Liver (tissue), 9 donors: ENCODE measurements around the gene MPRIP. TPM values are rescaled to one million over a fixed set of nuclear protein-coding genes. Genes with fewer than 3 reads are reported as not detected.

Experiments used
- DNase-seq: peaks from one replicate; pipeline ENCODE4 v3.0.0-alpha.2; 2017; ENCODE audit warnings: low spot score
- H3K27ac ChIP-seq, 2 donors: one replicate each; pipeline ENCODE4 v1.7.0; 2013; ENCODE audit warnings: inconsistent platforms in 2 of 2, low read length in 2 of 2, control low read depth in 1 of 2, low read depth in 1 of 2, mild to moderate bottlenecking in 1 of 2
- H3K27me3 ChIP-seq, 4 donors: one replicate each; pipeline versions ENCODE4 v1.6.1 to v1.7.0; 2013; ENCODE audit warnings: low read length in 3 of 4, inconsistent platforms in 1 of 4, mild to moderate bottlenecking in 1 of 4, moderate library complexity in 1 of 4; ENCODE audit not compliant: control insufficient read depth in 4 of 4, insufficient read depth in 4 of 4
- H3K36me3 ChIP-seq, 4 donors: one replicate each; pipeline versions ENCODE4 v1.6.1 to v1.7.0; 2013; ENCODE audit warnings: low read length in 3 of 4, mild to moderate bottlenecking in 3 of 4, low read depth in 1 of 4, moderate library complexity in 1 of 4; ENCODE audit not compliant: control insufficient read depth in 4 of 4, insufficient read depth in 3 of 4
- H3K4me1 ChIP-seq, 4 donors: one replicate each; pipeline versions ENCODE4 v1.6.1 to v1.7.0; 2013; ENCODE audit warnings: low read length in 3 of 4, mild to moderate bottlenecking in 3 of 4, moderate library complexity in 1 of 4; ENCODE audit not compliant: control insufficient read depth in 4 of 4, insufficient read depth in 4 of 4
- H3K4me3 ChIP-seq, 3 donors: one replicate each; pipeline versions ENCODE4 v1.6.1 to v1.7.0; 2013; ENCODE audit warnings: low read length in 3 of 3, control low read depth in 1 of 3, low read depth in 1 of 3, mild to moderate bottlenecking in 1 of 3
- H3K9ac ChIP-seq, 2 donors: one replicate each; pipeline ENCODE4 v1.7.0; 2013; ENCODE audit warnings: low read length in 2 of 2, mild to moderate bottlenecking in 2 of 2, moderate library complexity in 2 of 2, control low read depth in 1 of 2, low read depth in 1 of 2
- H3K9me3 ChIP-seq, 4 donors: one replicate each; pipeline versions ENCODE4 v1.6.1 to v1.7.0; 2013; ENCODE audit warnings: low read length in 3 of 4; ENCODE audit not compliant: control insufficient read depth in 4 of 4
- ATF3 ChIP-seq: IDR thresholded peaks from 2 replicates; pipeline ENCODE4 v1.6.1; 2016; ENCODE audit warnings: antibody characterized with exemption
- EGR1 ChIP-seq, 2 donors: IDR thresholded peaks; 2 replicates each; pipeline ENCODE4 v1.6.1; 2016 to 2018; ENCODE audit warnings: antibody characterized with exemption in 2 of 2, low read depth in 2 of 2
- GABPA ChIP-seq, 2 donors: IDR thresholded peaks in 1 of 2; conservative IDR thresholded peaks in 1 of 2; 2 replicates each; pipeline ENCODE4 v1.6.1; 2016; ENCODE audit warnings: antibody characterized with exemption in 2 of 2, mild to moderate bottlenecking in 1 of 2, moderate library complexity in 1 of 2
- HNF4A ChIP-seq, 2 donors: conservative IDR thresholded peaks; 2 replicates each; pipeline ENCODE4 v1.6.1; 2016; ENCODE audit warnings: antibody characterized with exemption in 2 of 2, mild to moderate bottlenecking in 2 of 2
- HNF4G ChIP-seq: IDR thresholded peaks from 2 replicates; pipeline ENCODE4 v1.6.1; 2016; ENCODE audit warnings: antibody characterized with exemption
- NR2F2 ChIP-seq: IDR thresholded peaks from 2 replicates; pipeline ENCODE4 v1.6.1; 2016; ENCODE audit warnings: antibody characterized with exemption
- RAD21 ChIP-seq, 2 donors: IDR thresholded peaks; 2 replicates each; pipeline ENCODE4 v1.6.1; 2016; ENCODE audit warnings: antibody characterized with exemption in 2 of 2, mild to moderate bottlenecking in 2 of 2
- RXRA ChIP-seq, 2 donors: IDR thresholded peaks; 2 replicates each; pipeline ENCODE4 v1.6.1; 2017 to 2018; ENCODE audit warnings: antibody characterized with exemption in 2 of 2, mild to moderate bottlenecking in 1 of 2
- SP1 ChIP-seq: IDR thresholded peaks from 2 replicates; pipeline ENCODE4 v1.6.1; 2018; ENCODE audit warnings: antibody characterized with exemption, mild to moderate bottlenecking
- TAF1 ChIP-seq: conservative IDR thresholded peaks from 2 replicates; pipeline ENCODE4 v1.6.1; 2016; ENCODE audit warnings: antibody characterized with exemption, mild to moderate bottlenecking
- YY1 ChIP-seq: IDR thresholded peaks from 2 replicates; pipeline ENCODE4 v1.6.1; 2016; ENCODE audit warnings: antibody characterized with exemption, mild to moderate bottlenecking
- WGBS: extraction: QIAGEN DNeasy Blood & Tissue Kit; methylation state at CpG from one replicate; pipeline ENCODE4 v1.1.7; 2013; 5-methylcytosine and 5-hydroxymethylcytosine counted together
- polyA plus RNA-seq, 2 donors: library from polyadenylated mRNA; stranded (reverse) in 1 of 2; unstranded in 1 of 2; fragments of 200-250 nt in 1 of 2; fragments of >200 nt in 1 of 2; fragmentation: Nextera tagmentation in 1 of 2; extraction: Ambion mirVana in 1 of 2; gene quantifications; one replicate each; pipeline versions ENCODE4 v1.2.1 to v1.2.3, GENCODE V29; 2013 to 2015
- total RNA-seq, 2 donors: library from RNA; depleted of rRNA; stranded (reverse); fragments of >200 nt; gene quantifications; one replicate each; pipeline ENCODE4 v1.2.3, GENCODE V29; 2014
- TF ChIP-seq, protein P1 (sequence below): IDR thresholded peaks from 2 replicates; pipeline ENCODE4 v1.6.1; 2016; ENCODE audit warnings: antibody characterized with exemption
- TF ChIP-seq, protein P2 (sequence below): IDR thresholded peaks from 2 replicates; pipeline ENCODE4 v1.6.1; 2016; ENCODE audit warnings: antibody characterized with exemption, mild to moderate bottlenecking
- TF ChIP-seq, protein P3 (sequence below): IDR thresholded peaks from 2 replicates; pipeline ENCODE4 v1.6.1; 2016; ENCODE audit warnings: antibody characterized with exemption
- donor health status: healthy.
- donor health status: healthy.
- donor health status: healthy.
- donor health status: healthy.
- donor health status: healthy.

MPRIP gene, protein sequence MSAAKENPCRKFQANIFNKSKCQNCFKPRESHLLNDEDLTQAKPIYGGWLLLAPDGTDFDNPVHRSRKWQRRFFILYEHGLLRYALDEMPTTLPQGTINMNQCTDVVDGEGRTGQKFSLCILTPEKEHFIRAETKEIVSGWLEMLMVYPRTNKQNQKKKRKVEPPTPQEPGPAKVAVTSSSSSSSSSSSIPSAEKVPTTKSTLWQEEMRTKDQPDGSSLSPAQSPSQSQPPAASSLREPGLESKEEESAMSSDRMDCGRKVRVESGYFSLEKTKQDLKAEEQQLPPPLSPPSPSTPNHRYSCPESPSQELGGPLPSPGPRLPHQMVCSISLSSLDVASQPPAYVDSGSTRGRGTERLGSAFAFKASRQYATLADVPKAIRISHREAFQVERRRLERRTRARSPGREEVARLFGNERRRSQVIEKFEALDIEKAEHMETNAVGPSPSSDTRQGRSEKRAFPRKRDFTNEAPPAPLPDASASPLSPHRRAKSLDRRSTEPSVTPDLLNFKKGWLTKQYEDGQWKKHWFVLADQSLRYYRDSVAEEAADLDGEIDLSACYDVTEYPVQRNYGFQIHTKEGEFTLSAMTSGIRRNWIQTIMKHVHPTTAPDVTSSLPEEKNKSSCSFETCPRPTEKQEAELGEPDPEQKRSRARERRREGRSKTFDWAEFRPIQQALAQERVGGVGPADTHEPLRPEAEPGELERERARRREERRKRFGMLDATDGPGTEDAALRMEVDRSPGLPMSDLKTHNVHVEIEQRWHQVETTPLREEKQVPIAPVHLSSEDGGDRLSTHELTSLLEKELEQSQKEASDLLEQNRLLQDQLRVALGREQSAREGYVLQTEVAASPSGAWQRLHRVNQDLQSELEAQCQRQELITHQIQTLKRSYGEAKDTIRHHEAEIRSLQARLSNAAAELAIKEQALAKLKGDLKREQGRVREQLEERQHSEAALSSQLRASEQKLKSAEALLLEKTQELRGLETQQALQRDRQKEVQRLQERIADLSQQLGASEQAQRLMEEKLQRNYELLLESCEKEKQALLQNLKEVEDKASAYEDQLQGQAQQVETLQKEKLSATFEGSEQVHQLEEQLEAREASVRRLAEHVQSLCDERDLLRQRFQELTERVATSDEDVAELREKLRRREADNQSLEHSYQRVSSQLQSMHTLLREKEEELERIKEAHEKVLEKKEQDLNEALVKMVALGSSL (N-terminal part only)
- total RNA-seq (10 to 100 TPM; 31.5 to 61.9 TPM), polyA plus RNA-seq (10 to 100 TPM; 21.2 to 37.9 TPM)

DNA sequence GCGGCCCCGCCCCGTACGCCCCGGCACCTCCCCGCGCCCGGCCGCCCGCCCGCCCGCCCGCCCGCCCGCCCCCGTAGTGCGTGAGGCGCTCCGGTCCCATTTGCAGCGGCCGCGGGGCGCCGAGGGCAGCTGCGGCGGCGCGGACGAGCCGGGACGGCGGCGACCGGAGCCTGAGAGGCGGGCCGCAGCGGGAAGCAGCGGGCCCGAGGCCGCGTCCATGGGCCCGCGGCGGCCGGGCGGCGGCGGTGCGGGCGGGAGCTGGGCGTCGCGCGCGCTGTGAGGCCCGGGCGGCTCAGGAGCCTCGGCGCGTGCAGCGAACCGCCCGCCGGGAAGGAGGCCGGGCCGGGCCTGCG, at the start of gene MPRIP:
Gene MPRIP, plus strand, starts transcription at position 74 of the 353 bp plus-strand sequence. CDS start 392 bp downstream, outside the sequence.
- Histone ChIP-seq H3K27ac (peak within 1 kb of the TSS; percentile 58 to 91), H3K4me3 (peak within 1 kb of the TSS; percentile 62 to 81 (median 78)), H3K9ac (peak within 1 kb of the TSS; percentile 48 to 95), H3K9me3 (no peaks in the 10 kb centered on the region), H3K36me3 (no peaks in the 10 kb centered on the region), H3K27me3 (no peaks in the 10 kb centered on the region), H3K4me1 (peaks cover 12 to 41% (median 36%) of the 10 kb centered on the region in 4 donors)
- no peak for DNase-seq
- no peak for TF ChIP-seq HNF4A (conservative IDR thresholded peaks at IDR 0.05)
- no peak for TF ChIP-seq HNF4G
- TF ChIP-seq, protein P1, sequence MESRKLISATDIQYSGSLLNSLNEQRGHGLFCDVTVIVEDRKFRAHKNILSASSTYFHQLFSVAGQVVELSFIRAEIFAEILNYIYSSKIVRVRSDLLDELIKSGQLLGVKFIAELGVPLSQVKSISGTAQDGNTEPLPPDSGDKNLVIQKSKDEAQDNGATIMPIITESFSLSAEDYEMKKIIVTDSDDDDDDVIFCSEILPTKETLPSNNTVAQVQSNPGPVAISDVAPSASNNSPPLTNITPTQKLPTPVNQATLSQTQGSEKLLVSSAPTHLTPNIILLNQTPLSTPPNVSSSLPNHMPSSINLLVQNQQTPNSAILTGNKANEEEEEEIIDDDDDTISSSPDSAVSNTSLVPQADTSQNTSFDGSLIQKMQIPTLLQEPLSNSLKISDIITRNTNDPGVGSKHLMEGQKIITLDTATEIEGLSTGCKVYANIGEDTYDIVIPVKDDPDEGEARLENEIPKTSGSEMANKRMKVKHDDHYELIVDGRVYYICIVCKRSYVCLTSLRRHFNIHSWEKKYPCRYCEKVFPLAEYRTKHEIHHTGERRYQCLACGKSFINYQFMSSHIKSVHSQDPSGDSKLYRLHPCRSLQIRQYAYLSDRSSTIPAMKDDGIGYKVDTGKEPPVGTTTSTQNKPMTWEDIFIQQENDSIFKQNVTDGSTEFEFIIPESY, result no peak
- no peak for TF ChIP-seq TAF1
- TF ChIP-seq YY1, result no peak
- TF ChIP-seq SP1, result no peak
- no peak for TF ChIP-seq RAD21 (IDR thresholded peaks at IDR 0.05)
- under 1% methylated on average over 67 of the region's 67 CpGs for WGBS

GRCh38 chr17:16994631-16995030, 47.6 kb upstream of the MPRIP start:
- DNase-seq, result no peak
- no peaks in the 10 kb centered on the region for H3K27me3 ChIP-seq
- H3K4me1 ChIP-seq, result peaks cover 0 to 4% (median 1%) of the 10 kb centered on the region in 4 donors
- H3K4me3 ChIP-seq, result no peak overlapping the region
- H3K36me3 ChIP-seq, result no peaks in the 10 kb centered on the region
- TF ChIP-seq TAF1, result no peak
- no peak for TF ChIP-seq NR2F2
- TF ChIP-seq, protein P2, sequence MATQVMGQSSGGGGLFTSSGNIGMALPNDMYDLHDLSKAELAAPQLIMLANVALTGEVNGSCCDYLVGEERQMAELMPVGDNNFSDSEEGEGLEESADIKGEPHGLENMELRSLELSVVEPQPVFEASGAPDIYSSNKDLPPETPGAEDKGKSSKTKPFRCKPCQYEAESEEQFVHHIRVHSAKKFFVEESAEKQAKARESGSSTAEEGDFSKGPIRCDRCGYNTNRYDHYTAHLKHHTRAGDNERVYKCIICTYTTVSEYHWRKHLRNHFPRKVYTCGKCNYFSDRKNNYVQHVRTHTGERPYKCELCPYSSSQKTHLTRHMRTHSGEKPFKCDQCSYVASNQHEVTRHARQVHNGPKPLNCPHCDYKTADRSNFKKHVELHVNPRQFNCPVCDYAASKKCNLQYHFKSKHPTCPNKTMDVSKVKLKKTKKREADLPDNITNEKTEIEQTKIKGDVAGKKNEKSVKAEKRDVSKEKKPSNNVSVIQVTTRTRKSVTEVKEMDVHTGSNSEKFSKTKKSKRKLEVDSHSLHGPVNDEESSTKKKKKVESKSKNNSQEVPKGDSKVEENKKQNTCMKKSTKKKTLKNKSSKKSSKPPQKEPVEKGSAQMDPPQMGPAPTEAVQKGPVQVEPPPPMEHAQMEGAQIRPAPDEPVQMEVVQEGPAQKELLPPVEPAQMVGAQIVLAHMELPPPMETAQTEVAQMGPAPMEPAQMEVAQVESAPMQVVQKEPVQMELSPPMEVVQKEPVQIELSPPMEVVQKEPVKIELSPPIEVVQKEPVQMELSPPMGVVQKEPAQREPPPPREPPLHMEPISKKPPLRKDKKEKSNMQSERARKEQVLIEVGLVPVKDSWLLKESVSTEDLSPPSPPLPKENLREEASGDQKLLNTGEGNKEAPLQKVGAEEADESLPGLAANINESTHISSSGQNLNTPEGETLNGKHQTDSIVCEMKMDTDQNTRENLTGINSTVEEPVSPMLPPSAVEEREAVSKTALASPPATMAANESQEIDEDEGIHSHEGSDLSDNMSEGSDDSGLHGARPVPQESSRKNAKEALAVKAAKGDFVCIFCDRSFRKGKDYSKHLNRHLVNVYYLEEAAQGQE, result no peak
- TF ChIP-seq HNF4G, result no peak
- no peak for TF ChIP-seq EGR1 (IDR thresholded peaks at IDR 0.05; ENCODE audit: low read depth in 2 of 2)
- no peak for TF ChIP-seq ATF3
- no peak for TF ChIP-seq SP1
- TF ChIP-seq, protein P3, sequence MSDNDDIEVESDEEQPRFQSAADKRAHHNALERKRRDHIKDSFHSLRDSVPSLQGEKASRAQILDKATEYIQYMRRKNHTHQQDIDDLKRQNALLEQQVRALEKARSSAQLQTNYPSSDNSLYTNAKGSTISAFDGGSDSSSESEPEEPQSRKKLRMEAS, result no peak
- TF ChIP-seq RXRA (IDR thresholded peaks at IDR 0.05), result no peak
- no peak for TF ChIP-seq GABPA (IDR thresholded peaks at IDR 0.05 in 1 of 2, conservative IDR thresholded peaks at IDR 0.05 in 1 of 2)
- no peaks in the 10 kb centered on the region for H3K9me3 ChIP-seq
- H3K27ac ChIP-seq, result no peak overlapping the region
- 89% methylated on average over 2 of the region's 2 CpGs for WGBS
- no peak overlapping the region for H3K9ac ChIP-seq
